CD14-positive monocyte (primary cell): Measurements from ENCODE around the gene BAHCC1. TPM values are rescaled to one million over a fixed set of nuclear protein-coding genes. Genes with fewer than 3 reads are reported as not detected.
"Not testable (repeated sequence)": the region's sequence is repeated elsewhere in the genome, so short reads cannot be mapped to it uniquely, and the experiment has no call there.

ENCODE experiments used
- DNase-seq, 3 donors: peaks; one replicate each; pipeline ENCODE4 v3.0.0-alpha.2; 2011 to 2022
- H2AFZ ChIP-seq: 2 replicates; pipeline ENCODE4 v1.6.0; 2012; ENCODE audit warnings: mild to moderate bottlenecking, low read depth, low read length, inconsistent platforms; ENCODE audit not compliant: insufficient read depth, poor library complexity, severe bottlenecking
- H3K27ac ChIP-seq, 2 donors: 1 replicate in 1 of 2; 2 replicates in 1 of 2; pipeline ENCODE4 v1.5.1; 2012 to 2013; ENCODE audit warnings: low read length in 2 of 2, control low read depth in 1 of 2, inconsistent platforms in 1 of 2, low read depth in 1 of 2, mild to moderate bottlenecking in 1 of 2
- H3K27me3 ChIP-seq, 2 donors: one replicate each; pipeline versions ENCODE4 v1.6.0 to v1.6.1; 2011 to 2013; ENCODE audit warnings: low read length in 2 of 2; ENCODE audit not compliant: control insufficient read depth in 2 of 2, insufficient read depth in 2 of 2
- H3K36me3 ChIP-seq, 2 donors: replicated peaks in 1 of 2; 1 replicate in 1 of 2; 2 replicates in 1 of 2; pipeline versions ENCODE4 v1.5.1 to v1.6.1; 2012 to 2013; ENCODE audit warnings: low read length in 2 of 2, control low read depth in 1 of 2, inconsistent platforms in 1 of 2, mild to moderate bottlenecking in 1 of 2; ENCODE audit not compliant: insufficient read depth in 2 of 2, control insufficient read depth in 1 of 2
- H3K4me1 ChIP-seq, 2 donors: 1 replicate in 1 of 2; 2 replicates in 1 of 2; pipeline versions ENCODE4 v1.5.1 to v1.6.1; 2012 to 2013; ENCODE audit warnings: low read length in 2 of 2, control low read depth in 1 of 2, inconsistent platforms in 1 of 2, mild to moderate bottlenecking in 1 of 2, moderate library complexity in 1 of 2; ENCODE audit not compliant: insufficient read depth in 2 of 2, control insufficient read depth in 1 of 2
- H3K4me2 ChIP-seq: replicated peaks from 2 replicates; pipeline ENCODE3; 2012; ENCODE audit warnings: low read length, moderate library complexity, mild to moderate bottlenecking; ENCODE audit not compliant: poor library complexity, severe bottlenecking; ENCODE audit errors: extremely low read depth
- H3K4me3 ChIP-seq, 3 experiments: fragments of 200-600 bp in 1 of 3; sonication (generic) in 1 of 3; replicated peaks in 1 of 3; 1 replicate in 2 of 3; 2 replicates in 1 of 3; pipeline ENCODE4 v1.5.1; 2011 to 2013; ENCODE audit warnings: low read length in 3 of 3, mild to moderate bottlenecking in 3 of 3, control low read depth in 2 of 3, low read depth in 2 of 3, inconsistent platforms in 1 of 3, moderate library complexity in 1 of 3
- H3K79me2 ChIP-seq: 2 replicates; pipeline ENCODE4 v1.6.0; 2012; ENCODE audit warnings: mild to moderate bottlenecking, control low read depth, inconsistent platforms, low read length, moderate library complexity; ENCODE audit not compliant: insufficient read depth
- H3K9ac ChIP-seq: 2 replicates; pipeline ENCODE4 v1.6.0; 2017; ENCODE audit warnings: low read length, mild to moderate bottlenecking; ENCODE audit not compliant: insufficient read depth, poor library complexity, severe bottlenecking
- H3K9me3 ChIP-seq, 2 donors: replicated peaks in 1 of 2; 1 replicate in 1 of 2; 2 replicates in 1 of 2; pipeline versions ENCODE4 v1.5.1 to v1.6.1; 2012 to 2013; ENCODE audit warnings: low read length in 2 of 2, control low read depth in 1 of 2; ENCODE audit not compliant: control insufficient read depth in 1 of 2, insufficient read depth in 1 of 2
- H4K20me1 ChIP-seq: 2 replicates; pipeline ENCODE4 v1.6.0; 2012; ENCODE audit warnings: mild to moderate bottlenecking, low read length, control low read depth, moderate library complexity; ENCODE audit not compliant: insufficient read depth
- H3K27ac Mint-ChIP-seq, 7 donors: one replicate each; pipeline ENCODE4 v1.8.0; 2020; ENCODE audit warnings: mild to moderate bottlenecking in 7 of 7, mixed read lengths in 7 of 7, moderate library complexity in 6 of 7, inconsistent platforms in 2 of 7
- H3K27me3 Mint-ChIP-seq, 3 donors: one replicate each; pipeline ENCODE4 v1.8.0; 2021 to 2022; ENCODE audit warnings: low read depth in 3 of 3, mild to moderate bottlenecking in 3 of 3, mixed read lengths in 3 of 3, moderate library complexity in 3 of 3, inconsistent platforms in 1 of 3
- H3K36me3 Mint-ChIP-seq, 2 donors: one replicate each; pipeline ENCODE4 v1.8.0; 2020; ENCODE audit warnings: mixed read lengths in 2 of 2, inconsistent platforms in 1 of 2, mild to moderate bottlenecking in 1 of 2
- H3K4me1 Mint-ChIP-seq: one replicate; pipeline ENCODE4 v1.8.0; 2020; ENCODE audit warnings: mild to moderate bottlenecking, mixed read lengths
- H3K4me3 Mint-ChIP-seq, 2 donors: one replicate each; pipeline ENCODE4 v1.8.0; 2020; ENCODE audit warnings: mild to moderate bottlenecking in 2 of 2, mixed read lengths in 2 of 2, moderate library complexity in 1 of 2
- H3K9me3 Mint-ChIP-seq, 7 donors: one replicate each; pipeline ENCODE4 v1.8.0; 2020 to 2022; ENCODE audit warnings: mixed read lengths in 7 of 7, mild to moderate bottlenecking in 6 of 7, moderate library complexity in 6 of 7, inconsistent platforms in 2 of 7
- CTCF ChIP-seq: fragments of 200-600 bp; IDR thresholded peaks from one replicate; pipeline ENCODE4 v1.8.0; 2022; ENCODE audit warnings: antibody characterized with exemption, mild to moderate bottlenecking
- WGBS: methylation state at CpG from one replicate; pipeline ENCODE4 v1.1.5; 2013; ENCODE audit warnings: missing lambda C conversion rate; ENCODE audit not compliant: insufficient coverage; 5-methylcytosine and 5-hydroxymethylcytosine counted together
- intact Hi-C, 2 donors: fragments of 100-400 bp; cut with micrococcal nuclease; formaldehyde crosslinking; loops; one replicate each; pipeline versions ENCODE4 v1.15.0 to v1.15.1; 2023
- polyA plus RNA-seq, 3 donors: library from polyadenylated mRNA; depleted of rRNA in 1 of 3; unstranded in 2 of 3; stranded (reverse) in 1 of 3; fragments of 300-500 nt in 2 of 3; fragments of >200 nt in 1 of 3; fragmentation: Illumina TruSeq in 2 of 3; gene quantifications; 1 replicate in 2 of 3; 2 replicates in 1 of 3; pipeline ENCODE4 v1.2.3, GENCODE V29; 2012 to 2021

The BAHCC1 gene
- polyA plus RNA-seq, 3 donors = 0.11 to 8.8 (median 0.27) TPM

GRCh38 chr17:81424151-81425017 is 29.1 kb downstream of the BAHCC1 start:
- Mint-ChIP-seq H3K27me3 (peaks cover 4 to 18% (median 14%) of the 10 kb centered on the region in 3 donors), H3K36me3 (no peaks in the 10 kb centered on the region), H3K4me3 (no peak overlapping the region), H3K4me1 (peaks cover 31% of the 10 kb centered on the region), H3K9me3 (no peaks in the 10 kb centered on the region), H3K27ac (peak overlapping the region in 4 of 7 donors; percentile 27 to 90 (median 74))
- DNase-seq = no peak
- no peak overlapping the region for H2AFZ ChIP-seq
- H3K4me1 ChIP-seq = peaks cover 50 to 59% of the 10 kb centered on the region in 2 donors
- WGBS = 100% methylated on average over 5 of the region's 5 CpGs
- H3K27me3 ChIP-seq = peaks cover 0 to 26% of the 10 kb centered on the region in 2 donors
- peaks cover 62% of the 10 kb centered on the region for H3K79me2 ChIP-seq
- H3K9ac ChIP-seq = no peak overlapping the region
- no peak overlapping the region for H3K27ac ChIP-seq
- H3K4me3 ChIP-seq = no peak overlapping the region
- H3K9me3 ChIP-seq = no peaks in the 10 kb centered on the region
- no peaks in the 10 kb centered on the region for H3K36me3 ChIP-seq
- TF ChIP-seq CTCF = no peak
- intact Hi-C loops = loop anchor here in 1 of 2 donors (5.0 kb wide), 1 partner anchor 58 kb away; no protein-coding TSS in a partner anchor
- H4K20me1 ChIP-seq = peaks cover 25% of the 10 kb centered on the region
- no peak overlapping the region for H3K4me2 ChIP-seq

- H3K27me3 Mint-ChIP-seq = peaks cover 5 to 15% (median 11%) of the 10 kb centered on the region in 3 donors
- H3K27ac Mint-ChIP-seq, H3K4me2 ChIP-seq, H3K9me3 Mint-ChIP-seq, H3K27ac ChIP-seq, H3K36me3 ChIP-seq, H3K9ac ChIP-seq, DNase-seq, H3K4me3 ChIP-seq, H3K4me3 Mint-ChIP-seq, H3K9me3 ChIP-seq, H3K36me3 Mint-ChIP-seq, H2AFZ ChIP-seq: not testable (repeated sequence)
- H3K4me1 Mint-ChIP-seq = peaks cover 31% of the 10 kb centered on the region
- intact Hi-C loops = loop anchor here in 1 of 2 donors (5.0 kb wide), 1 partner anchor 57 kb away; no protein-coding TSS in a partner anchor
- Histone ChIP-seq H3K27me3 (peaks cover 0 to 26% of the 10 kb centered on the region in 2 donors), H3K4me1 (peaks cover 54 to 59% of the 10 kb centered on the region in 2 donors), H4K20me1 (peaks cover 25% of the 10 kb centered on the region), H3K79me2 (peaks cover 59% of the 10 kb centered on the region)
These were observed 29.8 kb downstream of the BAHCC1 start for GRCh38 chr17:81425041-81425440.

GRCh38 chr17:81425716-81426392 is 30.6 kb downstream of the BAHCC1 start:
- peaks cover 0 to 26% of the 10 kb centered on the region in 2 donors for H3K27me3 ChIP-seq
- H3K36me3 ChIP-seq, H3K27ac Mint-ChIP-seq, H3K9ac ChIP-seq, H3K27ac ChIP-seq, H2AFZ ChIP-seq, H3K4me3 Mint-ChIP-seq, H3K4me2 ChIP-seq, H3K9me3 ChIP-seq, H3K36me3 Mint-ChIP-seq, H3K9me3 Mint-ChIP-seq, H3K4me3 ChIP-seq: not testable (repeated sequence)
- Mint-ChIP-seq H3K27me3 (peaks cover 9 to 19% (median 13%) of the 10 kb centered on the region in 3 donors), H3K4me1 (peaks cover 35% of the 10 kb centered on the region)
- H3K79me2 ChIP-seq = peaks cover 59% of the 10 kb centered on the region
- intact Hi-C loops = loop anchor here in 1 of 2 donors (5.0 kb wide), 1 partner anchor 56 kb away; no protein-coding TSS in a partner anchor
- WGBS = 47% methylated on average over 3 of the region's 4 CpGs
- H4K20me1 ChIP-seq = peaks cover 25% of the 10 kb centered on the region
- DNase-seq = peak in 1 of 3 donors; percentile 20
- H3K4me1 ChIP-seq = peaks cover 54 to 64% of the 10 kb centered on the region in 2 donors
